Measurements from ENCODE around the gene RNF220. TPM values are rescaled to one million over a fixed set of nuclear protein-coding genes. Genes with fewer than 3 reads are reported as not detected.

Gene RNF220
- total RNA-seq, 1 experiment from 2014 or later: 153 TPM

DNA sequence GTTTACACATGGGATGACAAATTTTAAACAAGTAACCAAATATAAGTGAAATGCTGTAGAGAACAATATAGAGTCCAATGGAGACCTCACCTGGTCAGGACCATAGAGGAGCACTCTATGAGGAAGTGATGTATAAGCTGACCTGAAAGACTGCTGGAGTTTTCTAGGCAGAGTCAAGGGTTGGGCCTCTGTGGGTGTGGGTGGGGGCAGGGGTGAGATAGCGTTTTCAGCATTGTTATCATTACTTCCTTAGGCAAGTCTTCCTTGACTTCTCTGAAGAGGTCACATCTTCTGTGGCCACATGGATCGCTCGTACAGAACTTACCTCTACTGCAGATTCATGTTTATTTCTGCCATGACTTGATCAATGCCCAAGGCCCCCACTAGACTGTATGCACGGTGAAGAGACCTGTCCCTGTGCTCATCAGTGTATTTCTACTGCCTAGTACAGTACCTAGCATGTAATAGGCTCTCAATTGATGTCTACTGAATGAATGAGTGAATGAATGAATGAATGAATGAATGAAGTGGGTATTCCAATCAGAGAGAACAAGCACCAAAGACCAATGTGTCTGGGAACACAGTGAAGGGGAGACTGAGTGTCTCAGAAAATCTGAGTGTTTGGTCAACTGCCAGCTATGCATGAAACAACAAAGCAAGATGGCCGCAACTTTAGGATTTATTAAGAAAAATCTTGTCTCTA is 116.5 kb downstream of the RNF220 start:
- DNase-seq (ENCODE audit: low read depth): no peak

DNA sequence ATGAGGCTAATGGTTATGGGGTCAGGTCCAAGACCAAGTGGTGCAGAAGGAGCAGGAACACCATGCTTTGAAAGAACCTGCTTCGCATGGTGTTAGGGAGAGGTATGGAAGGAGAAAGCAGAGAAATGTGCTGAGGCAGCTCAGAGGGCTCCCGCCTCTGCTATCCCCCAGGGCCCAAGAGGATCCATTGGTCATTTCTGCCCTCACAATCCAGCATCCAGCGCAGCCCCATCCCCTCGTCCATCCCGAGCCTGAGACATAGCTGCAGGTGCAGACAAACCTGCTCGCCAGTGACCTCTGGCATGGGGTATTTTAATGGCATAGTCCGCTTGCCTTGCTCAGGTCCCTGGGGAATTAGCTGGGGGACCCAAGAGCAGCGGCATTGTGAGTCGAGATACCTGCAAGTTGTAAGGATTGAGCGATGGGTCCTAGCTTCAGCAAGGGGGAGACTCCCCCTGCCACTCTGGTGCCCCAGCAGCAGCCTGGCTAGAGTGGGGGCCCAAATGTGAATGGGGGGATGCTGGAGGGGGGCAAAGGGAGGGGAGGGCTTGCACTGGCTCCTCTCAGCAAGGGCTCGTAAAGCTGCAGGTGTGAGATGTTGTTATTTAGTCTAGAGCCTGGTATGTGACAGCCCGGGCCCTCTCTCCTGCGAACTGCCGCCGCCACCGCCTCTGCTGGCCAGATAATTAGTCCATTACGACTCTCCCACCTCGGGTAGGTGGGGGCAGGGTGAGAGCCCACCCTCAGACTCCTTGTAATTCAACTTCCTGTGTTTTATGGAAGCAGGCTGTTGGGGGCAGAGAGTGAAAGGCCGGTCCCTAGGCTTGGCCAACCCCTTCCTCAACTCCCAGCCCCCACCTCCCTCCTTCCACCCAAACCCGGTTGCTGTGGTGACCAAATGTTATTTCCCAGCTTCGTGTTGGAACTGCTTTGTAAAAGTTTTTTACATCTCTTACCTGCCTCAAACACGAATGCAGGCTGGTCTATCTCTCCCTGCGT is 118.8 kb downstream of the RNF220 start:
- no peak for DNase-seq (ENCODE audit: low read depth)

DNA sequence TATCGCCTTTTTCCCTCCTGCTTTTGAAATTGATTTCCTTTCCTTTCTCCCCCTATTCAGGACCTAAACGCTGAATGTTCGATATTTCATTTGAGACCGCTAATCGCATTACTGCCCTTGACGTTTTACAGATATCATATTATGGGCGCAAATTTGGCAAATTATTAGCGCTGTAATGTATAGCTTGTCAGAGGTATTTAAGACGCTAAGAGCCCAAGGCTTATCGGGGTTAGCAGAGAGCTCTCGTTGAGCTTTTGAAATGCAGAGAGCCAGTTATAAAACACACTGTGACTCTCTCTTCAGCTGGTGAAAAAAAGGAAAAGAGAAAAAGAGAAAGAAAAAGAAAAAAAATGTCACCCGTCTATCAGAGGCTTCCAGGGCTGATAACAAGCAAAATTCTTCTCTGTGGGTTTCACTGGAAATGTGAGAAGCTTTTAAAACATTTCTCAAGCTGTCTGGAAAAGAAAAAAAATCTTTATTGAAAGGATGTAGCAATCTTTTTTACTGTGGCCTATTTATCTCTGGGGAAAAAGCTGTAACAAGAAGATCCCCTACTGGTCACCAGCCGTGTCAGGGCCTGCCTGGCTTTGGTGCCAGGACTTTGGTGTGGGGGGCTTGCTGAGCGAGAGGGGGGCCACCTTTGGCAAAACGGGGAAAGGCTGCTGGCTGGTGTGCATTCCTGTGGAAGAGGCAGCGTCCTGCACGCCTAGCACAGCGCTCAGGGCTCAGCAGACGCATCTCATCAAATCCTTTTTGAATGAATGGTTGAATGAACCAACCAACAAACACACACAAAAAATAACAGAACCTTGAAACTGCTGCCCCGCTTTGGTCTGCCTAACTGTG is 119.8 kb downstream of the RNF220 start:
- no peak for DNase-seq (ENCODE audit: low read depth)

DNA sequence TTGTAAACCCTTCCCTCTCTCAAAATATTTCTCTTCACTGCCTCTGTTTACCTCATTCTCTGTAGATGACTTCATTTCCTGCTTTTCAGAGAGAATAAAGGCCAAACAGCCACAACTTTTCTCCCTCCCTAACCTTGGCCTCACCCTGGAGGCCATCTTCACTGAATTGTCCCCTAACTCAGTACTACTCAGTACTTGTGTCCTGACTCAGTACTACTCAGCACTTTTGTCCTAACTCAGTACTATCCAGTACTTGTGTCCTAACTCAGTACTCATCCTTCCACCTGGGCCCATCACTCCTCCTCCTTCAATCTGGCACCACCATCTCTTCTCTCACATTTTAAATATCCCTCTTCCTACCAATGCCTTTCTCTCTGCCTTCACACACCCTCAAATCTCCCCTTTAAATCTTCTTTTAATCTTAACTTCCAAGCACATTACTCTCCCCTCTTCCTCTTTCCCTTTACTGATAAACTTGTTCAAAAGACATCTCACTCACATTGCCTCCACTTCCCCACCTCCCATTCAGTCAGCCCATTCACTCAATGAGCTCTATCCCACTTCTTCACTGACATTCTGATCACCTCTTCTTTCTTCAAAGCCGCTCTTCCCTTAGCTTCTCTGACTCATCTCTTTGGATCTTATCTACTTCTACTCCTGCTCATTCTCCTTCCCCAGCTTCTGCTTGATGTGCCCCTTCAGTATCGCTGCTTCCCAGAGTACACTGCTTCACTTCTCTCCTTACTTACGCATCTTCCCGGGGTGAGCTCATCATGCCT is 121.4 kb downstream of the RNF220 start:
- no peak for DNase-seq (ENCODE audit: low read depth)

DNA sequence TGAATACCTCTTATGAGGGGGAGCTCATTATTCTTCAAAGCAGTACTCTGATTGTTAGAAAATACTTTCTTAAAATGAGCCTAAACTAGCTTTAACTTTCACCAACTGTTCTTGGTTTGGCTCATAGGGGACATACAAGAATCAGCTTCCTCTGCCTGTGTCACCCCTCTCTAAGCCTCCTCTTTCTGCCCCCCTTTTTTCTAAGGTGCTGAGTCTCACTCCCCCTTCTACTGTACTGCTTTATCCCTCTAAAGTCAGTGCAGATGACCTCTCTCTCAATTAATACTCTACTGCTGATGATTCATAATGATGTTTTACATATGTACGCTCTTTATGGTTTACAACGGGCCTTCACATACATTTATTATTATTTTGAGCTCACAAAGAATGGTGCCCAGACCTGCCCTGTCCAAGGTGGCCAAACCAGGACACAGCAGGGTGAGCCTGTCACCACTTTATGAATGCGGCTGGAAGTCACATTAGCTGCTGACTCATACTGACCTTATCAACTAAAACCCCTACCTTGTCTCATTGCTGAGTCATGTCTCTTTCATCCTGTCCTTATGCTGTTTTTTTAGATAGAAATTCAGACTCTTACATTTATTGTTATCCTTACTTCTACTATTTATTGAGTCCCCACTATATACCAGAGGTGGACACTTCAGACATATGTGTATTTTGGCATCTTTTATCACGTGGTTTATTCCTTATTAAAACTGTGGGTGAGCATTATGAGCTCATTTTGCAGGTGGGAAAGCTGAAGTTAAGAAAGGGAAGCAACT is 126.9 kb downstream of the RNF220 start:
- DNase-seq (ENCODE audit: low read depth): peak; percentile 79

DNA sequence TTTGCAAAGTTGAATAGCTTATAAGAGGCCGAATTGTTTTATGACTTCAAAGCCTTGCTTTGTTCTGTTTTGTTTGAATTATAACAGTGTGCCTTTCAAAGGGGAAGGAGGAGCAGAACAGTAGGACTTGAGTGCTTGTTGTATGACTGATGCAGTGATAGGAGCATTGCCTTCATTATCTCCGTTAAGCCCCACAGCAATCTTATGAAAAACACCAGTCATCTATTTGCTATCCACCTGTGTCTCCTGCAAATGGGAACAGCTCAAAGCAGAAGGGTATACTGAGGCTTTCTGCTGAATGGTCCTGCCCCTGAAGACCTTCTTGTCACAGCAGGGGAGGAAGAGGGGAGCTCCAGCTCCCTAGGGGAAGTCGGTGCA is 127.5 kb downstream of the RNF220 start:
- DNase-seq (ENCODE audit: low read depth): no peak

DNA sequence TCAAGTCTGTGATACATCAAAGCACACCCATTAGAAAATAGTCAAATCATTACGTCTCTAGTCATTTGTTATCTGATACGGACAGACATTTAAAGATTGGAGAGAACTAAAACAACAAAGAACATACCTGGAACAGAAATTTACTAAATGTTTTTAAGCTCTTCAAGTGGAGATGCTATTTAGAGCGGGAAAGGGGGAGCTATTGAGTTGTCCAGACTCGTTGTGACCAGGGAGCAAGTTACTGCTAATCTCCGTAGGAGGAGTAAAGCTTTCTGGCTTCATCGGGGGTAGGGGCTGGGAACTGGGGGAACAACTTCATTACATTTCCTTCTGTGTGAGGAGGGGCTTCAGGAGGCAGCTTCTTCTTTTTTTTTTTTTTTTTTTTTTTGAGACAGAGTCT is 129.7 kb downstream of the RNF220 start:
- DNase-seq (ENCODE audit: low read depth): no peak

DNA sequence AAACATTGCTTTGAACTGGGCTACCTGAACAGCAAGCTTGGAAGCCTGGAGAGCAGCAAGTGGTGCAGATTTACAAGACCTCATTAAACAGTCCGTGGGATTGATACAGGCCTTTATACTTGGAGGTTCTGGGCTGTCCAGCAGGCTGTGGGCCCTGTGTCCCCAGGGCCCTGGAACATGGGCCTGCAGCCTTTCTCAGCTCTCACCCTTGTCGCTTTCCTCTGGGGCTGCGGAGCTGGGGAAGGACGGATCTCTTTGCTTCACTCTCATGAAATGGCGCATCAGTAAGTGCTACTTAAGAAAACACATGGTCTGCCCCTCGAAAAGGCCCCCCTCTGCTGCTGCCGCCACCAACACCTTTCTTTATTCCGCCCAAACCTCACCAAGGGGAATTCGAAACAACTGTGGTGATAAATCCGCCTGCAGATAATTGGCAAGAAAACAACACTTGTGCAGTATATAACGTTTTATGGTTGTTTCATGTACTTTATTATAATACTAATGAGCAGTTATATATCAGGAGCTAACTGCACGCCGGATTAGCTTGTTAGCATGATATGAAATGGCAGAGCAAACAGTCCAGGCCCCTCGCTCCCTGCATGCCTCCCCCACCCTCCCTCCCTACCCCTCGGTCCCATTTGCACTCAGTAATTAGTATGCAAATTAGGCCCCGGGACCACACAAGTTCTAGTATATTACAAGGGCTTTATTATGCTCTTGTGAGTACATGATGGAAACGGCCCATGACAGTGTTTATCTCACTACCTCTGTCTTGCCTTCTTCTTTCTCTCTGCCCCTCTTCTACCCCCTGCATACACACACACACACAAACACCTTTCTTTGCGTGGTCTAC is 131.5 kb downstream of the RNF220 start:
- no peak for DNase-seq (ENCODE audit: low read depth)

DNA sequence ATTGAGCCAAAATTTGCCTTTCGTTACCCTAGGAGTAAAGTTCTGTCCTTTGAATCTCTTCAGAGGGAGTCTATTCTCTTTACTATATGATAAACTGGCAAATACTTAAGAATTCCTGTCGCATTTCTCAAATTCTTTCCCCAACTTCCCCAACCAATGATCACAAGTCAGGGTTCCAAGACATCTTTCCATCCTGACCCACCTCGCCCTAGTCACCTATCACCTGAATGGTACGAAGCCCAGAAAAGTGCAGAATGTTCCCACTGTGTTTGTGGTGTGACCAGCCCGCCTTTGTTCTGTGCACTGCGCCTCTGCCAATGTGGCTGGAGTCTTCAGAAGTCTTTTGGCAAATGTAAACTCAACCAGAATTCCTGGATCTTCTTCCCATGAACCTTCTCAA is 132.5 kb downstream of the RNF220 start:
- DNase-seq (ENCODE audit: low read depth): no peak

DNA sequence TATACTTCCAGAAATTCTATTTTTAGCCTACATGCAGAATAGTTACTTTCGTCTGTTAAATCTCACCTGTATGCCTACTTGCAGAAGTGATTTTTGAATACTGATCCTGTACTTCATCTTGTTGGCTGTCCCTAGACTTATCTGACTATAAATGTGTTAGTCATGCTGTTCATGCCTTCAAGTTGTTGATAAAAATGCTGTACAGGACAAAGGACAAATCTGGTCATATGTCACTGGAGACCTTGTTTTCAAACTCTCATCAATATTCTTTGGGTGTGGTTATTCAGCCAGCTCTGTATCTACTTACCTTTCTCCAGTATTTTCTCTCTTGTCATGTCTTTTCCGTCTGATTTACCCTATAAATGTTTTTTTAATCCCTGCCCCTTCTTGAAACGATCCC is 132.9 kb downstream of the RNF220 start:
- DNase-seq (ENCODE audit: low read depth): no peak

DNA sequence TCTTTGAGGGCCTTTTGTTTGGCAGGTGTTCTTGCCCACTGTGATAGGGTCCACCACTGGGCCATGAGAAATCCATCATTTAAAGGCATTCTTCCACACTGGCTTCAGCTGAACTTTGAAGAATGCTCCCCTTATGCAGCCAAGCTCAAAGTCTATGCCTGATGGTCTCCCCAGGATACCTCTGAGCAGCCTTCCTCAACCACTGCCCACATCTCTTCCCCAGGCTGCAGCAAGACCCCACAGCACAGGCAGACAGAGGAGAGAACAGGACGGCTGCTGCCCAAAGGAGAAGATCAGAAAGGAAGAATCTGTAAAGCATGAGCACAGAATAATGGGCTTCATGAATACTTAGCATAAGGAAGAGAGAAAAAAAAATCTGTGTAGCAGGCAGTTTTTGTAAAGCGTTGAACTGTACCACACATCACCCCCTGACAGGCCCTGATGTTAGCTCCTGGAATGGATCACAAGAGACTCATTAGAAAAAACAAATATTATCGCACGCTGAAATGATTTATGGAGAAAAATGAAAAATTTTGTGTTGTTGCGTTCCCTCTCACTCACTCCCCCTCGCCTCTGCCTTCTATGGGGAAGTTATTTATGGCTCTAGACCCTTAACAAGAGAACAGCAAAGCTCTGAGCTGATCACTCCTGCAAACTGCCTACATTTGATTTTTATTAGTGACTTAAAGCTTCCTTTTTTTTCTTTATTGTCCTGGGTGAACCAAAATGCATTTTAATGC is 135.1 kb downstream of the RNF220 start:
- no peak for DNase-seq (ENCODE audit: low read depth)

DNA sequence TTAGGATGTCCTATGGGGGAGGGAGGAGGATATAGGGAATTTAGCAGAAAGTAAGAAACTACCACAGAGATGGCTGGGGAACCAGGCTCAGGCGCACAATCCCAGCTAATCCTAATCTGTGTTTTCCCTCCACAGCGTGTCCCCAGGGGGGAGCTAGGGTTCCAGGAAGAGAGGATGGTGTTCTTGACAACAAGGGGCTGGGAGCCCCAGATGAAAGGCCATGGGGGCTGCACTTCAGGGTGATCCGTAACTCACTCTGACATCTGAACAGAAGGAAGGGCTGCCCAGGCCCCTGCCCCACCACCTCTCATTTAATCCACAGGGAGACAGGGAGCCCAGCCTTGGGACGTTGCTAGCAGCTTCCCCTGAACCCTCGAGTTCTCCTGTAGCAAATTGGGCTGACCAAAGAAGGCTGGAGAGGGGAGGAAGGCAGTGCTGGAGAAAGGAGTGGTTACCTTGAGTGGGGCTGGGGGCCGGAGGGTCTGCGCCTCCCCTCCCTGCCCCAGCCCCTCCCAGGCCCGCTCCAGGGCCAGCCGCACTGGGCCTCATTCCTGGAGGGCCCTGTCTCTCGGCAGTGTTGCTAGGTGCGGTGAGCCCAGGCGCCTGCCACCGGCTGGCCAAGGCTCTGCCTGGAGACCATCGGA is 137.5 kb downstream of the RNF220 start:
- no peak for DNase-seq (ENCODE audit: low read depth)

DNA sequence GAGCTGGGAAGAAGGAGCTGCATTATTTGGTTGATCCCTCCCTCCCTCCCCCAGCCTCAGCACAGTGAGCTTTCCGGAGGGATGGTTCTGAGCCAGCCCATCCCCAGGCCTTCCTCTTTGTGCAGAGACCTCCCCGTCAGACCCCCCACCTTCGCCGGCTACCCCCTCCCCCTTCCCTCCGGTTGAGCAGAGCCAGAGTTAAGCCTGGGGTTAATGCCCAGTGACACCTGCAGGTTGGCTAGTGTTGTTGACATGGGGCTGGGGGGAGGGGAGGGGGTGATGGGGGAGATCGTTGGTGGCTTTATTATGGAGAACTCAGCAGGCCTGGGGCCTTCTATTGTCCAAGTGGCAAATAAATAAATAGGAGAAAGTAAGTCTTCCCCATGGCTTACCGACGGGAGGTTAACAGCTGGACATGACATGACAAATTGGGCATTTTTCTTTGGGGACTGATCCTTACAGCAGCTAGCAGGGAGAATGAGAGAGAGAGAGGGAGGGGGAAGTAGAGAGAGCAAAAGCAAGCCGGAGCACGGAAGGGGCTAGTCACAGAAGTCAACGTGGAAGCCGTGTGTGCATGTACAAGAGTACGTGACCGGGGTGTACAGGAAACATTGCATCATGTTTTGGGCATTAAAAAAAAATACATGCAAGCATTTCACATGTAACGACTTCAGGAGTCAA is 138.1 kb downstream of the RNF220 start:
- no peak for DNase-seq (ENCODE audit: low read depth)

DNA sequence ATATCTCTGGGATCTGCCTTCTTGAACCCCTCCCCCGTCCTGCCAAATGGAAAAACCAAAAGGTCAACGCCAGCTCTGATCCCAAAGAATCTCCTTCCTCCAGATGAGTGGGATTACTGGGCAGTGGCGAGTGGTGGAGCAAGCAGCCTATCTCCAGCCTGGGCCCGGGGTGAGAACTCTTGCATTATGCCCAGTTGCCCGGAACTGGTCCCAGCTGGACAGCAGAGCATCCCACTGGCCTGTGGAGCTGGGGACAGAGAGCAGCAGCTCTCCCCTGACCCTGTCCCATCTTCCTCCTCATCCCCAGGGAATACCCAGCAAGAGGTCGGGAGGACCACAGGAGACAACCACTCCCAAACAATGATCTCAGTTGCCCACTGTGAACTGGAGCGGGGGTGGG is 138.7 kb downstream of the RNF220 start:
- no peak for DNase-seq (ENCODE audit: low read depth)

DNA sequence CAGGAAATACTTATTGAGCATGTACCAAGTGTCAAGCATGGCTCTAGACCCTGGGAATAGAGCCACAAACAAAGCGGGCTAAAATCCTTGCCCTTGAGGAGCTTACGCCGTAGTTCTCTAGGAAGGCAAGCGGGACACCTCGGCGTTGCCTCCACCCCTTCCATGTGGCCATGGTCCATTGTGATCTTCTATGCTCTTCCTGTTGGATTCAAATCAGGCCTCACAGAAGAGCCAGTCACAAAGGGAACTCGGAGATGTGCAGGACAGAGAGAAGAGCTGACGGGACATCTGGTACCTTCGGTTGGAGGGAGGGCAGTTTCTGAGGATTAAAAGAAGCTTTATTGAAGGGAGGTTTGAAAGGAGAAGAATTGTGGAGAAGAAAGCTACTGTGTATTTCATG is 139.9 kb downstream of the RNF220 start:
- no peak for DNase-seq (ENCODE audit: low read depth)

DNA sequence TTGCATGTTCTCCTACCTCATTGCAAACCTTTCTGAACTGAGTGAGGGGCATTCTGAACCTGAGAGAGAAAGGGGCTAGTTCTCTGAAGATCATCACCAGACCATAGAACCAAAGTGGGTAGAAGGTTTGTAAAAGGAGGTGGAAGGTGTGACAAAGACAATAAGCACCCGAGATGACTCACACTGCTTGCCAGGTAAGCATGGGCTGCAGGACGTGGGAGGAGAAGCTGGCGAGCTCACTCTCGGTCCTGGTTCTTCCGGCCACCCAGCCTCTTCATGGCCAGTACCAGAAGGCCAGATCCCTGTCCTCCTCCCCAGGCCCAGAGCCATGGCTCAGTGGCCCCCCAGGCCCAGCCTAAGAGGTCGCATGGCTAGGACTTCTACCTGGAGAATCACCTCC is 140.9 kb downstream of the RNF220 start:
- no peak for DNase-seq (ENCODE audit: low read depth)

DNA sequence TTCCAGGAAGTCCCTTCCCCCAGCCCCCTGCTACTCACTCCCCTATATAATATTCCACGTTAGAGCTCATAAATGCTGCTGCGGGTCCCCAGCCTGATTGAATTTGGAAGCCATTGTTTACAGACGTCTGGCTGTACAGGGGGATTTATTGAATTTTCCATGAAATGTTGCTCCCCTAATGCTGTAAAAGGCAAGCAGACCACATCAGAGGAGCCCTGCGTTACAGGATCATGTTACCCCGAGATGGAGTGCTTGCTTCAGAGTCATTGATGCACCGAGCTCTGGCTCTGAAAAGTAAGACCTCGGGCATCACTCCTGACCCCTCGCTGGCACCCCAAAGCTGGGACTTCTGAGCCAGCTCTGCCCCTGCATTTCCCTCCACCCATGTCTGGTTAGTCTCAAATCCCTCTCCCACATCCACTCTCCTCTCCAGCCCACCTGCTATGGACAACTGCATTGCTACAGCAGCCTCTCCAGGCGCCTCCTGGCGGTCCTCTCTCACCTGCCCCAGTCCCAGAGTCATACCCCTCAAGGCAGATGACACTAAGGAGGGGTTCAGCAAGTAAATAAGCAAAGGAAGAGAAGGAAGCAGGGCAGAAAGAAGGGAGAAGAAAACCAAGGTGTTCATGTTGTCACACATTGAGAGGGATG is 141.5 kb downstream of the RNF220 start:
- DNase-seq (ENCODE audit: low read depth): no peak
